Left lung (tissue), 10 donors: ENCODE measurements around the gene CLASRP. TPM values are rescaled to one million over a fixed set of nuclear protein-coding genes. Genes with fewer than 3 reads are reported as not detected.
A peak's percentile ranks its signal among the peaks of the same experiment; 100 is the strongest.

Experiments
- ATAC-seq: fragments of 200-7000 bp; cut with Tn5 transposase; one replicate; pipeline ENCODE4 v1.9.1; 2020; ENCODE audit warnings: moderate library complexity
- DNase-seq, 4 donors: peaks; one replicate each; pipeline ENCODE4 v3.0.0-alpha.2; 2013 to 2020
- H3K27ac ChIP-seq, 2 donors: fragments of 200-600 bp; sonication (generic) in 1 of 2; one replicate each; pipeline versions ENCODE4 v1.5.0 to v1.8.0; 2020 to 2021
- H3K27me3 ChIP-seq, 2 donors: fragments of 200-600 bp; sonication (generic) in 1 of 2; one replicate each; pipeline versions ENCODE4 v1.5.0 to v1.8.0; 2020 to 2021
- H3K36me3 ChIP-seq, 2 donors: fragments of 200-600 bp; sonication (generic) in 1 of 2; one replicate each; pipeline versions ENCODE4 v1.5.0 to v1.8.0; 2020 to 2021
- H3K4me1 ChIP-seq, 2 donors: fragments of 200-600 bp; one replicate each; pipeline ENCODE4 v1.8.0; 2021
- H3K4me3 ChIP-seq, 2 donors: fragments of 200-600 bp; sonication (generic) in 1 of 2; one replicate each; pipeline versions ENCODE4 v1.5.0 to v1.8.0; 2020 to 2021; ENCODE audit warnings: mild to moderate bottlenecking in 1 of 2
- H3K9me3 ChIP-seq, 2 donors: fragments of 200-600 bp; sonication (generic) in 1 of 2; one replicate each; pipeline versions ENCODE4 v1.5.0 to v1.8.0; 2020 to 2021
- intact Hi-C, 2 donors: fragments of 100-400 bp; cut with DNase I; formaldehyde crosslinking; loops; one replicate each; pipeline versions ENCODE4 v1.11.2 to v1.14.2; 2022
- polyA plus RNA-seq, 6 donors: library from polyadenylated mRNA; unstranded; fragments of 120-200 nt; gene quantifications; one replicate each; pipeline ENCODE4 v1.2.1, GENCODE V29; 2013; ENCODE audit not compliant: insufficient read length in 6 of 6
- total RNA-seq, 2 donors: library from RNA; stranded (reverse); fragmentation: NEBNext Ultra II Directional; extraction: Animal tissue kit (Norgen Biotek cat#: 25700); gene quantifications; one replicate each; pipeline ENCODE4 v1.2.1, GENCODE V29; 2021
- TF ChIP-seq, protein P1 (sequence below), 2 donors: fragments of 200-600 bp; sonication (generic) in 1 of 2; IDR thresholded peaks; one replicate each; pipeline versions ENCODE4 v1.5.0 to v1.8.0; 2021; ENCODE audit warnings: antibody characterized with exemption in 2 of 2
- donor health status: DM: no; HTN: yes; CAD: no.
- donor health status: DM: no; HTN: no; CAD: no.

The CLASRP gene
- total and polyA plus RNA-seq, 8 donors: 62.9 to 95.3 (median 81.7) TPM

DNA sequence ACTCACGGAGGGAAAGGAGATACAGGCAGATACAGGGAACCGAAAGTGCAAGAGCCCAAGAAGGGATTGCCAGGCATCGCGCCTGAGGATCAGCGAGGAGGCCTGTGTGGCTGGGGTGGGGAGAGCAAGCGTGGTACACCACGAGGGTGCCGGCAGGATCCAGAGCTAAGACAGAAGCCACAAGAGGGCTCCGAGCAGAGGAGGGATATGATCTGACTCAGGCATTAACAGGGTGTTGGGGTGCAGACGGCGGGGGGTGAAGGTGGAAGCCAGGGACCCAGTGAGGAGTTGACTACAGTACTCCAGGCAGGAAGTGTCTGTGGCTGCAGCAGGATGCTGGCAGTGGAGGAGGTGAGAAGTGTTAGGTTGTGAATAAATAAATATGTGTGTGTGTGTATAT lies 48.7 kb downstream of the CLASRP start:
- no peak for DNase-seq
- H3K4me3 ChIP-seq: no peak overlapping the region
- H3K27me3 ChIP-seq: no peaks in the 10 kb centered on the region
- no peak for ATAC-seq
- peaks cover 0 to 13% of the 10 kb centered on the region in 2 donors for H3K4me1 ChIP-seq
- peaks cover 0 to 25% of the 10 kb centered on the region in 2 donors for H3K36me3 ChIP-seq
- intact Hi-C loops: no loop called here
- H3K9me3 ChIP-seq: no peaks in the 10 kb centered on the region
- no peak overlapping the region for H3K27ac ChIP-seq
- TF ChIP-seq, protein P1, sequence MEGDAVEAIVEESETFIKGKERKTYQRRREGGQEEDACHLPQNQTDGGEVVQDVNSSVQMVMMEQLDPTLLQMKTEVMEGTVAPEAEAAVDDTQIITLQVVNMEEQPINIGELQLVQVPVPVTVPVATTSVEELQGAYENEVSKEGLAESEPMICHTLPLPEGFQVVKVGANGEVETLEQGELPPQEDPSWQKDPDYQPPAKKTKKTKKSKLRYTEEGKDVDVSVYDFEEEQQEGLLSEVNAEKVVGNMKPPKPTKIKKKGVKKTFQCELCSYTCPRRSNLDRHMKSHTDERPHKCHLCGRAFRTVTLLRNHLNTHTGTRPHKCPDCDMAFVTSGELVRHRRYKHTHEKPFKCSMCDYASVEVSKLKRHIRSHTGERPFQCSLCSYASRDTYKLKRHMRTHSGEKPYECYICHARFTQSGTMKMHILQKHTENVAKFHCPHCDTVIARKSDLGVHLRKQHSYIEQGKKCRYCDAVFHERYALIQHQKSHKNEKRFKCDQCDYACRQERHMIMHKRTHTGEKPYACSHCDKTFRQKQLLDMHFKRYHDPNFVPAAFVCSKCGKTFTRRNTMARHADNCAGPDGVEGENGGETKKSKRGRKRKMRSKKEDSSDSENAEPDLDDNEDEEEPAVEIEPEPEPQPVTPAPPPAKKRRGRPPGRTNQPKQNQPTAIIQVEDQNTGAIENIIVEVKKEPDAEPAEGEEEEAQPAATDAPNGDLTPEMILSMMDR (IDR thresholded peaks at IDR 0.05): no peak

DNA sequence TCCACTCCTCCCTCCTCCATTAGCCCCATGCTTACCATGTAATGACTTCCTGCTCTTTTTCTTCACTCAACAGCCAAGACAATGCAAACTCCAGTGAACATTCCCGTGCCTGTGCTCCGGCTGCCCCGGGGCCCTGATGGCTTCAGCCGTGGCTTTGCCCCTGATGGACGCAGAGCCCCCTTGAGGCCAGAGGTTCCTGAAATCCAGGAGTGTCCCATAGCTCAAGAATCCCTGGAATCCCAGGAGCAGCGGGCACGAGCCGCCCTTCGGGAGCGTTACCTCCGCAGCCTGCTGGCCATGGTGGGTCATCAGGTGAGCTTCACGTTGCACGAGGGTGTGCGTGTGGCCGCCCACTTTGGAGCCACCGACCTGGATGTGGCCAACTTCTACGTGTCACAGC lies 51.2 kb downstream of the CLASRP start:
- Histone ChIP-seq H3K4me3 (no peak overlapping the region), H3K27me3 (no peaks in the 10 kb centered on the region), H3K9me3 (no peaks in the 10 kb centered on the region), H3K36me3 (peaks cover 0 to 24% of the 10 kb centered on the region in 2 donors), H3K27ac (no peak overlapping the region), H3K4me1 (peaks cover 15 to 30% of the 10 kb centered on the region in 2 donors)
- intact Hi-C loops: no loop called here
- ATAC-seq (no peak), DNase-seq (no peak)
- TF ChIP-seq, protein P1 (IDR thresholded peaks at IDR 0.05): no peak

DNA sequence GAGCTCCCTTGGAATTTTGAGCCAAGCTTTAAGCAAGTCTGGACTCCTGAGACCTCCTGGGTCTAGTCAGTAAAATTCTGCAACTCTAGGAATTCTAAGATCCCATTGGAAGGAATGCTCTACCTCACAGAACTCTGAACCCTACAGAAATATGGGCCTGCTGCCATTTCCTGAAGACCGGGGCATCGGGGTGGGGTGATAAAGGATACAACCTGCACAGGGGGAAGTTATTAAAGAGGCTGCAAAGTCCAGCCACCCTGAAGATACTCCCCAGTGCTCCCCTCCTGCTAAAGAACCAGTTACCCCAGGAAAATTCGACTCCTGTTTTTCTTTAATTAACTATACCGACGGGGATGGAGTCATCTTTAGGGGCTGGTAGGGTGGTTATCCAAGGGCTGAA lies 51.8 kb downstream of the CLASRP start:
- no peaks in the 10 kb centered on the region for H3K9me3 ChIP-seq

DNA sequence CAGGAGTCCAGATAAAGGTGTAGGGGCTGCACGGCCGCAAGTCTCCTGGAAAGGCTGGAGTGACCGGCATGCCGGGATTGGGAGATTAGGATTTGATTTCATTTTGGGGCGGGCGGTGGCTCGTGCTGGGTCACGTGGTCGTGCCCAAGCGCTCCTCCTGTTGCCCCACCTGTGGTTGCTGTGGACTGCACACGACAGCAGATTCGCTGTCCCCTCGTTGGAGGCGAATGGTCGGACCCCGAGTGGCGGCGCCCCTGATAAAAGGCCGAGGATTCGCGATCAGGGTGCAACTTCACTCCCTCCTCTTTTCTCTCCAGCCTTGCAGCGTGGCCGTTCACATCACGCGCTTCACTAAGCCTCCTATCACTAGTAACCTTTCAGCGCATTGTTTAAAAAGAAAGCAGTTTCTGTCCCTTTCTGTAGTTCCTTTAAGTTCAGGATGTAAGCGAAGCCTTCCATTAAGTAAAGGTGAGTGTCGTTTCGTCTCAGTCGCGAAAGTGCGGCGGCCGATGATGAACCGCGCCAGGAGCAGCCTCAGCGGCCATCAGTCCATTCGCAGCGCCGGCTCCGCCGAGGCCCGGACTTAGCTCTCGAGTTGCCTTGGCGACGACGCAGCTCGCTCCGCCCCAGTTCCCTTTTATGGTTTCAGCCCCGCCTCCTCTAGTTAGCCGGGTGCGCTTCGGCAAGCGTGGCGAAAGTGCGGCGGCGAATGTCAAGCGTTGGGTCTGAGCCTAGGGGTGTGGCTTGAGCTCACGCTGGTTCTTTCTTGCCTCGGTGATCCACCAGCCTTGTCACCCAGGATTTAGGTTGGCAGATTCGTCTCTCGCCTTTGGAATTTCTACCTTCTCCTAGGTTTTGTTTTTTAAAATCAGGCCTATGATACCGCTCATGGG lies 52.4 kb downstream of the CLASRP start:
- ATAC-seq: peak; percentile 93

More for the DNA sequence above, 51.8 kb downstream of the CLASRP start:
- H3K36me3 ChIP-seq: peaks cover 0 to 20% of the 10 kb centered on the region in 2 donors
- DNase-seq (no peak), ATAC-seq (no peak)
- peak overlapping the region in 1 of 2 donors; percentile 94 for H3K4me3 ChIP-seq
- no peaks in the 10 kb centered on the region for H3K27me3 ChIP-seq
- H3K27ac ChIP-seq: peak overlapping the region in 1 of 2 donors; percentile 79
- TF ChIP-seq, protein P1 (IDR thresholded peaks at IDR 0.05): no peak
- H3K4me1 ChIP-seq: peaks cover 20 to 35% of the 10 kb centered on the region in 2 donors
- intact Hi-C loops: no loop called here

More for the DNA sequence above, 52.4 kb downstream of the CLASRP start:
- TF ChIP-seq, protein P1 (IDR thresholded peaks at IDR 0.05): no peak
- no peaks in the 10 kb centered on the region for H3K27me3 ChIP-seq
- H3K36me3 ChIP-seq: peaks cover 0 to 20% of the 10 kb centered on the region in 2 donors
- H3K4me3 ChIP-seq: peak overlapping the region; percentile 90 to 94
- H3K4me1 ChIP-seq: peaks cover 25 to 42% of the 10 kb centered on the region in 2 donors
- H3K27ac ChIP-seq: peak overlapping the region; percentile 79 to 85
- intact Hi-C loops: no loop called here
- peak; percentile 98 to 100 (median 98) for DNase-seq
- no peaks in the 10 kb centered on the region for H3K9me3 ChIP-seq
